Endothelial cell of umbilical vein (primary cell): ENCODE results near the gene IFT27. TPM values are rescaled to one million over a fixed set of nuclear protein-coding genes. Genes with fewer than 3 reads are reported as not detected.

Experiments
- BruUV-seq: library from RNA; stranded (reverse); fragments of 400-500 nt; replicated peaks from 2 replicates; lab custom pipeline; 2021; lab: Mats Ljungman, UMichigan
- CTCF ChIA-PET: fragments of 300-600, 350-600 bp; sonication (Branson Sonifier 250); formaldehyde crosslinking; loops from one replicate; lab custom pipeline; 2021; ENCODE audit warnings: antibody characterized with exemption, inconsistent platforms; lab: Charles Lee
- POLR2A ChIA-PET: fragments of 300-600, 350-600 bp; sonication (Branson Sonifier 250); formaldehyde crosslinking; loops from one replicate; lab custom pipeline; 2021; ENCODE audit warnings: antibody characterized with exemption, inconsistent platforms; lab: Charles Lee
- DNase-seq: peaks from one replicate; pipeline ENCODE4 v3.0.0-alpha.2; 2011; ENCODE audit warnings: low read depth, low spot score
- FAIRE-seq: peaks from 2 replicates; lab custom pipeline; 2011; peaks lifted over from hg19 to GRCh38; lab: Jason Lieb, UNC
- H2AFZ ChIP-seq: 2 replicates; pipeline ENCODE4 v1.6.0; 2012; ENCODE audit warnings: low read depth, low read length, control low read depth, inconsistent platforms
- H3K27ac ChIP-seq: 2 replicates; pipeline ENCODE4 v1.5.1; 2011; ENCODE audit warnings: low read depth, mild to moderate bottlenecking, control low read depth, low read length, moderate library complexity; ENCODE audit not compliant: insufficient read depth
- H3K27me3 ChIP-seq, 2 experiments: 2 replicates each; pipeline versions ENCODE4 v1.6.0 to v1.6.1; 2011; ENCODE audit warnings: low read length in 2 of 2, mixed read lengths in 1 of 2; ENCODE audit not compliant: control insufficient read depth in 2 of 2, insufficient read depth in 2 of 2
- H3K36me3 ChIP-seq, 2 experiments: 2 replicates in 1 of 2; 3 replicates in 1 of 2; pipeline ENCODE4 v1.5.1; 2011; ENCODE audit warnings: low read length in 2 of 2, mild to moderate bottlenecking in 1 of 2, moderate library complexity in 1 of 2; ENCODE audit not compliant: control insufficient read depth in 2 of 2, insufficient read depth in 2 of 2; ENCODE audit errors: extremely low read depth in 1 of 2
- H3K4me1 ChIP-seq: 3 replicates; pipeline ENCODE4 v1.5.1; 2011; ENCODE audit warnings: mild to moderate bottlenecking, low read length; ENCODE audit not compliant: control insufficient read depth, insufficient read depth; ENCODE audit errors: extremely low read depth
- H3K4me2 ChIP-seq: 2 replicates; pipeline ENCODE4 v1.6.1; 2011; ENCODE audit warnings: low read length, control low read depth, mixed read lengths; ENCODE audit not compliant: insufficient read depth
- H3K4me3 ChIP-seq, 3 experiments: fragments of 200-600 bp in 1 of 3; sonication (generic), shearing (Covaris generic) in 1 of 3; replicated peaks in 1 of 3; 2 replicates each; pipeline ENCODE4 v1.5.1; 2011 to 2016; ENCODE audit warnings: control low read depth in 3 of 3, low read length in 3 of 3, mild to moderate bottlenecking in 2 of 3, inconsistent platforms in 1 of 3, low read depth in 1 of 3, moderate library complexity in 1 of 3; ENCODE audit not compliant: insufficient read depth in 1 of 3
- H3K79me2 ChIP-seq: 2 replicates; pipeline ENCODE4 v1.6.0; 2012; ENCODE audit warnings: low read length, inconsistent platforms; ENCODE audit not compliant: control insufficient read depth, insufficient read depth
- H3K9ac ChIP-seq: replicated peaks from 2 replicates; pipeline ENCODE3; 2011; ENCODE audit warnings: low read length, control low read depth; ENCODE audit not compliant: insufficient read depth; ENCODE audit errors: extremely low read depth
- H3K9me1 ChIP-seq: replicated peaks from 3 replicates; pipeline ENCODE4 v1.6.0; 2011; ENCODE audit warnings: mild to moderate bottlenecking, low read length; ENCODE audit not compliant: control insufficient read depth, insufficient read depth; ENCODE audit errors: extremely low read depth
- H3K9me3 ChIP-seq: replicated peaks from 2 replicates; pipeline ENCODE4 v1.5.1; 2012; ENCODE audit warnings: low read length, inconsistent platforms; ENCODE audit not compliant: control insufficient read depth, insufficient read depth
- H4K20me1 ChIP-seq: replicated peaks from 2 replicates; pipeline ENCODE3; 2011; ENCODE audit warnings: mild to moderate bottlenecking, low read length; ENCODE audit not compliant: control insufficient read depth, insufficient read depth; ENCODE audit errors: extremely low read depth
- EZH2 ChIP-seq: IDR thresholded peaks from 2 replicates; pipeline ENCODE4 v1.6.1; 2012; ENCODE audit warnings: borderline replicate concordance, low read depth, mild to moderate bottlenecking, moderate library complexity, low read length, inconsistent platforms; ENCODE audit not compliant: severe bottlenecking
- FOS ChIP-seq: IDR thresholded peaks from 2 replicates; pipeline ENCODE4 v1.6.1; 2011; ENCODE audit warnings: mild to moderate bottlenecking, low read length, moderate library complexity, borderline replicate concordance; ENCODE audit not compliant: insufficient read depth
- GATA2 ChIP-seq: IDR thresholded peaks from 2 replicates; pipeline ENCODE4 v1.7.0; 2011; ENCODE audit warnings: low read depth, mild to moderate bottlenecking, moderate library complexity, mixed read lengths, low read length; ENCODE audit not compliant: insufficient read length, insufficient read depth
- MAX ChIP-seq: IDR thresholded peaks from 2 replicates; pipeline ENCODE4 v1.6.1; 2011; ENCODE audit not compliant: insufficient read depth, insufficient read length
- MYC ChIP-seq: IDR thresholded peaks from one replicate; pipeline ENCODE4 v1.6.1; 2011; ENCODE audit warnings: mild to moderate bottlenecking, low read depth, low read length
- POLR2A ChIP-seq: IDR thresholded peaks from 2 replicates; pipeline ENCODE4 v1.6.1; 2012; ENCODE audit warnings: low read depth, mild to moderate bottlenecking, control low read depth, low read length
- POLR2AphosphoS5 ChIP-seq: IDR thresholded peaks from 2 replicates; pipeline ENCODE4 v1.6.1; 2012; ENCODE audit warnings: low read depth, mild to moderate bottlenecking, control low read depth, low read length, moderate library complexity; ENCODE audit not compliant: insufficient read depth
- dilution Hi-C: fragments of 300-500 bp; cut with MboI; formaldehyde crosslinking; loops from one replicate; pipeline ENCODE4 v1.15.0; 2019; ENCODE audit warnings: low sequenced_read_pairs; ENCODE audit not compliant: extremely low pct_ligation_motif_present
- intact Hi-C: fragments of 100-400 bp; cut with micrococcal nuclease; formaldehyde crosslinking; loops from one replicate; pipeline ENCODE4 v1.10.0; 2022
- polyA plus RNA-seq, 4 experiments: library from polyadenylated mRNA; depleted of rRNA in 3 of 4; stranded (reverse) in 3 of 4; unstranded in 1 of 4; fragments of >200 nt; gene quantifications; 2 replicates each; pipeline versions ENCODE4 v1.2.1 to v1.2.3, GENCODE V29; 2011 to 2012; ENCODE audit warnings: missing spikeins in 1 of 4
- total RNA-seq: library from RNA; stranded (reverse); gene quantifications from 2 replicates; pipeline ENCODE4 v1.2.3, GENCODE V29; 2021
- TF ChIP-seq, protein P1 (sequence below), 2 donors: IDR thresholded peaks; 1 replicate in 1 of 2; 2 replicates in 1 of 2; pipeline ENCODE4 v1.5.1; 2011; ENCODE audit warnings: low read length in 2 of 2, mild to moderate bottlenecking in 2 of 2, moderate library complexity in 2 of 2, control low read depth in 1 of 2, inconsistent platforms in 1 of 2, low read depth in 1 of 2; ENCODE audit not compliant: insufficient read depth in 1 of 2; ENCODE audit errors: extremely low read depth in 1 of 2

Gene IFT27
- total and polyA plus RNA-seq, 2 donors (not counting 3 experiments of a cell fraction or from before 2014, with no cell fraction given): 29.9 to 33.7 TPM

- Histone ChIP-seq H2AFZ (no peak overlapping the region), H3K36me3 (no peaks in the 10 kb centered on the region), H4K20me1 (no peaks in the 10 kb centered on the region), H3K27ac (no peak overlapping the region), H3K9me1 (no peaks in the 10 kb centered on the region), H3K4me2 (no peak overlapping the region), H3K4me1 (no peaks in the 10 kb centered on the region), H3K9ac (no peak overlapping the region), H3K9me3 (no peaks in the 10 kb centered on the region), H3K79me2 (no peaks in the 10 kb centered on the region), H3K4me3 (no peak overlapping the region), H3K27me3 (peaks cover 0 to 8% of the 10 kb centered on the region in 2 experiments)
- BruUV-seq: no TSS peak
- ChIA-PET POLR2A (no interaction called here), CTCF (no interaction called here)
- no peak for TF ChIP-seq MAX
- no peak for FAIRE-seq
- intact Hi-C loops (no loop called here), dilution Hi-C loops (no loop called here)
- no peak for DNase-seq
Observed at GRCh38 chr22:36733271-36733670, 42.6 kb downstream of the IFT27 start.

DNA sequence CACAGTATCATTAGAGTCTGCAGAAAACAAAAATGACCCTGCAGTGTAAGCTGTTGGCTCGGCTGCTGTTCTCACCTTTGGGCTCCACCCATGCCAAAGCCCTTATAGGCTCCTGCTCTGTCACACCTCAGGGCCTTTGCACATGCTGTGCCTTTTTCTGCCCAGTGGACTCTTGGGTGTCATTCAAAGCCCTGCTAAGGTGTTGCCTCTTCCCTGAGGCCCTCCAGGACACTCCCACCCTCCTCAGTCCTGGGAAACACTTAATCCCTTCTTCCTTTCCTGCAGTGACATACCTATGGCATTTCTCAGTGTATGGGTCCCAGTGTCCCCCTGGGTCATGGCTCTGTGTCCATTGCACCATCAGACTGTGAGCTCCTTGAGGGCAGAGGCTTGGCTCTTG lies 43.3 kb downstream of the IFT27 start:
- Histone ChIP-seq H3K4me2 (no peak overlapping the region), H3K79me2 (no peaks in the 10 kb centered on the region), H3K9me3 (no peaks in the 10 kb centered on the region), H3K9ac (no peak overlapping the region), H4K20me1 (no peaks in the 10 kb centered on the region), H2AFZ (no peak overlapping the region), H3K4me1 (no peaks in the 10 kb centered on the region), H3K9me1 (no peaks in the 10 kb centered on the region), H3K27ac (no peak overlapping the region), H3K4me3 (no peak overlapping the region), H3K27me3 (peaks cover 0 to 8% of the 10 kb centered on the region in 2 experiments), H3K36me3 (no peaks in the 10 kb centered on the region)
- no TSS peak for BruUV-seq
- dilution Hi-C loops (no loop called here), intact Hi-C loops (no loop called here)
- ChIA-PET POLR2A (no interaction called here), CTCF (no interaction called here)
- FAIRE-seq (no peak), DNase-seq (no peak)
- no peak for TF ChIP-seq GATA2
- TF ChIP-seq MYC: no peak
- TF ChIP-seq, protein P1, sequence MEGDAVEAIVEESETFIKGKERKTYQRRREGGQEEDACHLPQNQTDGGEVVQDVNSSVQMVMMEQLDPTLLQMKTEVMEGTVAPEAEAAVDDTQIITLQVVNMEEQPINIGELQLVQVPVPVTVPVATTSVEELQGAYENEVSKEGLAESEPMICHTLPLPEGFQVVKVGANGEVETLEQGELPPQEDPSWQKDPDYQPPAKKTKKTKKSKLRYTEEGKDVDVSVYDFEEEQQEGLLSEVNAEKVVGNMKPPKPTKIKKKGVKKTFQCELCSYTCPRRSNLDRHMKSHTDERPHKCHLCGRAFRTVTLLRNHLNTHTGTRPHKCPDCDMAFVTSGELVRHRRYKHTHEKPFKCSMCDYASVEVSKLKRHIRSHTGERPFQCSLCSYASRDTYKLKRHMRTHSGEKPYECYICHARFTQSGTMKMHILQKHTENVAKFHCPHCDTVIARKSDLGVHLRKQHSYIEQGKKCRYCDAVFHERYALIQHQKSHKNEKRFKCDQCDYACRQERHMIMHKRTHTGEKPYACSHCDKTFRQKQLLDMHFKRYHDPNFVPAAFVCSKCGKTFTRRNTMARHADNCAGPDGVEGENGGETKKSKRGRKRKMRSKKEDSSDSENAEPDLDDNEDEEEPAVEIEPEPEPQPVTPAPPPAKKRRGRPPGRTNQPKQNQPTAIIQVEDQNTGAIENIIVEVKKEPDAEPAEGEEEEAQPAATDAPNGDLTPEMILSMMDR (IDR thresholded peaks at IDR 0.05; ENCODE audit: extremely low read depth in 1 of 2, insufficient read depth in 1 of 2, low read depth in 1 of 2, low read length in 2 of 2): no peak
- TF ChIP-seq POLR2AphosphoS5: no peak
- TF ChIP-seq POLR2A: no peak
- TF ChIP-seq EZH2: no peak
- no peak for TF ChIP-seq FOS
